ENCODE measurements around the gene C2CD2L. TPM values are rescaled to one million over a fixed set of nuclear protein-coding genes. Genes with fewer than 3 reads are reported as not detected.

The C2CD2L gene
- total and polyA plus RNA-seq, 2 of the 4 experiments (the other 2 are of a cell fraction), result 2.2 to 8.7 TPM

DNA sequence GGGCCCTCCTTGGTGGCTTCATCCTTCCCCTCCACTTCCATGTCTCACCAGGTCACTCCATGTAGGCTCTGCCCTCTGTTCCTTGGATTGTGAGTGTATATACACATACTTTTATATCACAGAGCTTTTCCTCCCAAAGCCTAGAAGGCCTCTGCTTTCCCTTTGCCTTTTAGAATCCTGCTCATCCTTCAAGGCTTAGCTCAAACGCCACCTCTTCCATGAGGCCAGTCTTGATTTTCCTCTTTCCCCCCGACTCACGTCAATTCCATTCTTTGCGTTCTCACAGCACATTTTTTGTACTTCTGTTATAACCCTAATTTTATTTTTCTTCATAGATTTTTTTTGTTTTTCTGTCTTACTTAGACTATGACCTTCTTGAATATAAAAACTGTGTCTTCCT lies 45.5 kb downstream of the C2CD2L start:
- Histone ChIP-seq H3K9me3 (ENCODE audit: control insufficient read depth, insufficient read depth, low read length) (no peaks in the 10 kb centered on the region), H2BK5ac (ENCODE audit: low read depth, low read length, poor library complexity, severe bottlenecking) (no peak overlapping the region), H2AK5ac (ENCODE audit: low read depth, low read length) (no peak overlapping the region), H3K4me3 (ENCODE audit: insufficient read depth, low read depth, low read length) (no peak overlapping the region), H4K20me1 (ENCODE audit: insufficient read depth, low read length) (no peaks in the 10 kb centered on the region), H3K9me1 (ENCODE audit: insufficient read depth, low read length) (no peaks in the 10 kb centered on the region; the same call in 1 of the 2 replicates), H2AK9ac (replicated peaks; ENCODE audit: low read depth, low read length, poor library complexity) (no peak overlapping the region), H3K36me3 (ENCODE audit: control insufficient read depth, insufficient read depth, low read length) (no peaks in the 10 kb centered on the region), H2AFZ (replicated peaks; ENCODE audit: low read length, poor library complexity) (no peak overlapping the region), H2BK120ac (ENCODE audit: low read depth, low read length) (no peak overlapping the region), H3K18ac (ENCODE audit: low read depth, low read length) (no peak overlapping the region), H3K56ac (ENCODE audit: extremely low read depth, insufficient read depth, low read length) (no peak overlapping the region), H3K4me1 (ENCODE audit: control insufficient read depth, insufficient read depth, low read length) (0 out of 2 replicates have a peak, but pooled peaks cover 2% of the 10 kb centered on the region), H4K91ac (ENCODE audit: insufficient read depth, low read depth, low read length) (no peak overlapping the region), H4K8ac (ENCODE audit: low read depth in 2 of 2, low read length in 2 of 2) (no peak overlapping the region), H2BK15ac (ENCODE audit: low read depth, low read length) (no peak overlapping the region), H3K79me1 (ENCODE audit: low read depth in 1 of 2, low read length in 2 of 2) (no peaks in the 10 kb centered on the region), H3K4me2 (ENCODE audit: low read depth, low read length) (no peak overlapping the region), H4K5ac (ENCODE audit: low read depth, low read length) (no peak overlapping the region), H3K9ac (ENCODE audit: low read depth, low read length) (no peak overlapping the region), H3K14ac (replicated peaks; ENCODE audit: low read depth, low read length) (no peak overlapping the region), H3K23ac (ENCODE audit: low read depth, low read length) (no peak overlapping the region), H3K27me3 (ENCODE audit: control insufficient read depth, insufficient read depth, low read length) (peaks cover 51% of the 10 kb centered on the region), H3K27ac (ENCODE audit: insufficient read depth, low read length) (no peak overlapping the region), H2BK20ac (ENCODE audit: low read depth, low read length) (no peak overlapping the region), H3K4ac (ENCODE audit: low read depth, low read length) (no peak overlapping the region)
- in situ Hi-C loops (cut with MboI; ENCODE audit: low sequenced_read_pairs), result no loop called here
- dilution Hi-C loops (cut with HindIII; ENCODE audit: low sequenced_read_pairs, unreplicated experiment), result no loop called here
- no peak for TF ChIP-seq POLR2A (IDR thresholded peaks at IDR 0.05; ENCODE audit: low read depth, low read length)
- TF ChIP-seq MXI1 (IDR thresholded peaks at IDR 0.05; ENCODE audit: borderline replicate concordance, low read depth, low read length), result no peak
- TF ChIP-seq, protein P1, sequence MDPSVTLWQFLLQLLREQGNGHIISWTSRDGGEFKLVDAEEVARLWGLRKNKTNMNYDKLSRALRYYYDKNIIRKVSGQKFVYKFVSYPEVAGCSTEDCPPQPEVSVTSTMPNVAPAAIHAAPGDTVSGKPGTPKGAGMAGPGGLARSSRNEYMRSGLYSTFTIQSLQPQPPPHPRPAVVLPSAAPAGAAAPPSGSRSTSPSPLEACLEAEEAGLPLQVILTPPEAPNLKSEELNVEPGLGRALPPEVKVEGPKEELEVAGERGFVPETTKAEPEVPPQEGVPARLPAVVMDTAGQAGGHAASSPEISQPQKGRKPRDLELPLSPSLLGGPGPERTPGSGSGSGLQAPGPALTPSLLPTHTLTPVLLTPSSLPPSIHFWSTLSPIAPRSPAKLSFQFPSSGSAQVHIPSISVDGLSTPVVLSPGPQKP (IDR thresholded peaks at IDR 0.05; ENCODE audit: borderline replicate concordance, low read depth, low read length), result no peak
- TF ChIP-seq RCOR1 (IDR thresholded peaks at IDR 0.05; ENCODE audit: insufficient replicate concordance, low read length), result no peak
- TF ChIP-seq, protein P2, sequence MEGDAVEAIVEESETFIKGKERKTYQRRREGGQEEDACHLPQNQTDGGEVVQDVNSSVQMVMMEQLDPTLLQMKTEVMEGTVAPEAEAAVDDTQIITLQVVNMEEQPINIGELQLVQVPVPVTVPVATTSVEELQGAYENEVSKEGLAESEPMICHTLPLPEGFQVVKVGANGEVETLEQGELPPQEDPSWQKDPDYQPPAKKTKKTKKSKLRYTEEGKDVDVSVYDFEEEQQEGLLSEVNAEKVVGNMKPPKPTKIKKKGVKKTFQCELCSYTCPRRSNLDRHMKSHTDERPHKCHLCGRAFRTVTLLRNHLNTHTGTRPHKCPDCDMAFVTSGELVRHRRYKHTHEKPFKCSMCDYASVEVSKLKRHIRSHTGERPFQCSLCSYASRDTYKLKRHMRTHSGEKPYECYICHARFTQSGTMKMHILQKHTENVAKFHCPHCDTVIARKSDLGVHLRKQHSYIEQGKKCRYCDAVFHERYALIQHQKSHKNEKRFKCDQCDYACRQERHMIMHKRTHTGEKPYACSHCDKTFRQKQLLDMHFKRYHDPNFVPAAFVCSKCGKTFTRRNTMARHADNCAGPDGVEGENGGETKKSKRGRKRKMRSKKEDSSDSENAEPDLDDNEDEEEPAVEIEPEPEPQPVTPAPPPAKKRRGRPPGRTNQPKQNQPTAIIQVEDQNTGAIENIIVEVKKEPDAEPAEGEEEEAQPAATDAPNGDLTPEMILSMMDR (conservative IDR thresholded peaks at IDR 0.05; ENCODE audit: low read depth, low read length), result no peak
- TF ChIP-seq RFX5 (IDR thresholded peaks at IDR 0.05; ENCODE audit: low read depth, low read length), result no peak
- intact Hi-C loops (cut with micrococcal nuclease), result no loop called here
- no peak for DNase-seq
- ChIA-PET POLR2A (ENCODE audit: unreplicated experiment) (no interaction called here), CTCF (interaction anchor here (0.5 kb wide), 1 partner anchor 280 kb away, joined by 3 read pairs; no protein-coding TSS in a partner anchor)
- ATAC-seq (ENCODE audit: low read depth), result no peak
- BruUV-seq (replicated peaks), result no TSS peak
- 100% methylated on average over 3 of the region's 4 CpGs; no CpG with 5 or more reads in 1 of the 2 experiments for WGBS, 2 experiments (ENCODE audit: extremely low coverage in 2 of 2, insufficient read length in 1 of 2)
